HS-27A (cell line): ENCODE data around the gene BBX.
A peak's percentile ranks its signal among the peaks of the same experiment; 100 is the strongest.
"Not testable (repeated sequence)": the region's sequence is repeated elsewhere in the genome, so short reads cannot be mapped to it uniquely, and the experiment has no call there.

Experiments
- DNase-seq: peaks from one replicate; pipeline ENCODE4 v3.0.0-alpha.2; 2012; ENCODE audit warnings: low read depth, missing footprints

The BBX gene

DNA sequence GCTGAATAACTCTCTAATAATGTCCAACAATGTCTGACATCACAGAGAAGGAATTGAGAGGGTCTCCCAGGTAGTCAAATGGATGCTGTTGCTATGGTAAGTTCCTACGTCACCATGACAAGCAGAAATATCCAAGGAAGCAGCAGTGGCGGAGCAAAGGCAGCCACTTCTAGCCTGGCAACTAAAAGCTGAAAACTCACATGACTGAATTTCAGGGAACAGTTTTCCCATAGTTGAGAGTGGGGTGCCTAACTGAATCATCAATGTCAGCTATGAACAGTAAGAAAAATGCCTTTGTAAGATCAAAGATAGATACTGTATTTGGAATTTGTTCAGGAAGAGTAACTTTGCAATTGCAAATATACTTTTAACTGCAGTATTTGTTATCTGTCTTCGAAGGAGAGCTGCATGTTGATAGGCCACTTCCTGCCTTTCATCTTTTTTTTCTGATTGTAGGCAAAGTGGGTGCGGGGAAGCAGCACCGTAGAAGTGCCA, 161.7 kb downstream of the BBX start:
- no peak for DNase-seq

DNA sequence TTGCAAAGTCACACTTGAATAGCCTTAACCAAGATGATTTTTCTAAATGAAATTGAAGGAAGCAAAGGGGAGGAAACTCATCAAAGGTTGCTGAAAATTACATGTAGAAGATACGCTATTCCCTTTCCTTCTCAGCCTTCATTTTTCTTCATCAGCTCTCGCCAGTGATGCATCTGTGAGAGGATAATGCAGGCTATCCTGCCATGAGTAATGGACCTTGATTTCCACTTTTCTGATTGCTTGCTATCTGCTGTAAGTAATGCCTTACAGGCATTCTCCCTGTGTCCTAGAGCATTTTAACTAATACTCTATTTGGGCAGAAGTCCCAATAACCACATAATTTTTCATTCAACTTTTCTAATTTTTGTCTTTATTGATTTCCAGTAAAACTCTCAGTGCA, 162.6 kb downstream of the BBX start:
- DNase-seq: no peak

GRCh38 chr3:107687056-107687581, 164.4 kb downstream of the BBX start:
- no peak for DNase-seq

- DNase-seq: no peak
Observed at GRCh38 chr3:107689355-107689754, 166.6 kb downstream of the BBX start.

GRCh38 chr3:107690522-107691138, 167.9 kb downstream of the BBX start:
- peak; percentile 36 for DNase-seq

- not testable (repeated sequence) for DNase-seq
Observed at GRCh38 chr3:107691984-107692383, 169.2 kb downstream of the BBX start.

GRCh38 chr3:107697348-107697747, 174.6 kb downstream of the BBX start:
- DNase-seq: not testable (repeated sequence)

DNA sequence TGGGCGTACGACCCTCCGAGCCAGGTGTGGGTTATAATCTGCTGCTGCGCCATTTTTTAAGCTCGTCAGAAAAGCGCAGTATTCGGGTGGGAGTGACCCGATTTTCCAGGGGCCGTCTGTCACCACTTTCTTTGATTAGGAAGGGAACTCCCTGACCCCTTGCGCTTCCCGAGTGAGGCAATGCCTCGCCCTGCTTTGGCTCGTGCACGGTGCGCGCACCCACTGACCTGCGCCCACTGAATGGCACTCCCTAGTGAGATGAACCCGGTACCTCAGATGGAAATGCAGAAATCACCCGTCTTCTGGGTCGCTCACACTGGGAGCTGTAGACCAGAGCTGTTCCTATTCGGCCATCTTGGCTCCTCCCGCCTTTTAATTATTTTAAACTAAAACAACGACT, 175.1 kb downstream of the BBX start:
- DNase-seq: not testable (repeated sequence)

DNA sequence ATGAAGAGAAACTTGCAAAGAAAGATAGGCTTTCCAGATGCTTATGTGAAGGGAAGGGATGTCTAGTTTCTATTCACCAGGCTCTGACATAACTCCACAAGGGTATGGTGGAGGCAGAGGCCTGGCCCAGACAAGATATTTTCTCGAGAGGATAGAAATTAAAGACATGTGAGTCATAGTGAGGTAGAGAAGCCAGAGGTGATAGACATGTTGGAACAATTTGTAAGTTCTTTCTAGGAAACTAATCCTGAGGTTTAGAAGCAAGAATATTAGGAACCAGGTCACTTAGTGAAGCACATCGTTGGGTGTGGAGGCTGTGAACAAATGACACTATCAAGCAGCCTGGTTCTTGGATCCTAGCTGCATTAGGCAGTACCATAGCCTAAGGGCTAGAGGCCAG, 176.9 kb downstream of the BBX start:
- no peak for DNase-seq

DNA sequence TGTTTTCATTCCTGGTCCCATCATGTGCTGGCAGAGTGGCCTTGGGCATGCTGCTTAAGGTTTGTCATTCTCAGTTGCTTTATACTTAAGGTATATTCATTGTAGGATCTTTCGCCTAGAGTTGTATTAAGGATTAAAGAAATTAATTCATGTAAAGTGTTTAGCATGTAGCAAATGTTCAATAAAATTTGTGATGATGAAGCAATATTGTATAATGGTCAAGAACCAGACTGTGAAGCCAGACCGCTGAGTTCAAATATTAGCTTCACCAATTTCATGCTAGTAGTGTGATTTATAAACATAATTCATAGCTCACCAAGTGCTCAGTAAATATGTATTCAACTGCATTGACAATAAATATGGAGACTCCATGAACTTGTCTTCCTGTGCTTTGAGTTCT, 178.5 kb downstream of the BBX start:
- no peak for DNase-seq

- no peak for DNase-seq
Observed at GRCh38 chr3:107704477-107704876, 181.7 kb downstream of the BBX start.

DNA sequence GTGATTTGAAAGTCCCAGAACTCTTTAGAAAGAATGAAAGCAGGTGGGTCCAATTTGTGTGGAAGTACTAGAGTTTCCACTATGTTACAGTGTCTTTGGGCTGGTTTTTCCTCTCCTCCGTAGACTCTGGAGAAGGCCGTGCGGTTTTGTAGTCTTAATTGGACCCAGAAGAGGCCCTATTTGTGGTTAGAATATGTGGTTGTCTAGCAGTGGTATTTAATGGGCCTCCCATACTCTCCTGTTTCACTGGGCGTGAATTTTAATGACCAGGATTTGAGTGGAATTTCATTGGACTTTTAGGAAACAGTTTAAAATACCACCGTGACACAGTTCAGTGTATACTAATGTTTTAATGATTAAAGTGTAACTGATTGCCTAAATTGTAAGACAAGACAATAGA, 182.3 kb downstream of the BBX start:
- DNase-seq: no peak

DNA sequence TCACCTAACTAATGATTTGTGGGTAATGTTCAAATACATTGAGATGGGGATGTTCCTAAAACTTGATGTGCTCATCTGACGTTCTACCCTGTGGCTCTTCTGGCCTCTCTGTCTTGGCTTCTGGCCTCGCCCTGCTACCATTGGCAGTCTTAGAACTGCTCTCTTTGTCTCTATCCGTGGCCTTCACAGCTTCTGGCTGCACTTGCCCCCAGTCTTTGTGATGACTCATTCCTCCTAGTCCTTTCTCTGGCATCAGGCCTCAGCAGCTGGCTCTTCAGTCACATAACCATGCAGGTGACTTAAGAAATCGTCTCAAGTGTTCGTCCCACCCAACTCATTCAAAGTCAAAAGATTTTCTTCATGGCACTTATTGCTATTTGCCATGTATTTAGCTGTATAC, 188.1 kb downstream of the BBX start:
- DNase-seq: no peak

DNA sequence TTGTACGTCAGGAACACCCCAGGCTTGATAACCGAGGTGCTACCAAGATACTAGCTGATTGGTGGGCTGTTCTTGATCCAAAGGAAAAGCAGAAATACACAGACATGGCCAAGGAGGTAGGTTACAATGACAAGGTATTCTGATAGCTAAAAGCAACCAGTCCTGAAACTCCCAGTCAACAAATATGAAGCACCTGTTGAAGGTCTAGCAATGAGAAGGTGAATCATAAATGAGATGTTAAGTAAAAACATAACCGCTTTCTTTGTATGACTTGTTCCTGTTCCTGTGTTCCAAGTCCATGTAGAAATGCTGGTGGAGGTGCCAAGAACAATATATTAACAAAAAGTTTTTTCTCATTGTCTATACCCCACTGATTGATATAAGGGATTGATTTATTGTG, 194.0 kb downstream of the BBX start:
- DNase-seq: no peak

DNA sequence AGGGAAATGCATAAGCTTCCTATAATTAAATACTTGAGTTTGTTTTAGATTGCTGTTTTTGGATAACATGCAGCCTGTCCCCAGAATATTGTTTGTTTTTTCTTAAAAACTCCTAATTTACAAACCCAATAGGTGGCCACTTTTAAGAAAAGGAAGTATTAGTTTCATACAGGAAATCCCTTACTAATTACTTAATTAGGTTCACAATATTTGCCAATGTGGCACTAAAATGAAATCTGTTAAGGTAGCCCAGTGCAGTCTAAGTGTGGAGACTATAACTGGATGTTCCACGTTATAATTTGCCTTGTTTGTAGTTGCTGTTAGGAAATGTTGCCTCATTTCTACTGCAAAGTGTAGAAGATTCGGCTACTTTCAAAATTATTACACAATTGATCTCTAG, 195.8 kb downstream of the BBX start:
- DNase-seq: no peak

DNA sequence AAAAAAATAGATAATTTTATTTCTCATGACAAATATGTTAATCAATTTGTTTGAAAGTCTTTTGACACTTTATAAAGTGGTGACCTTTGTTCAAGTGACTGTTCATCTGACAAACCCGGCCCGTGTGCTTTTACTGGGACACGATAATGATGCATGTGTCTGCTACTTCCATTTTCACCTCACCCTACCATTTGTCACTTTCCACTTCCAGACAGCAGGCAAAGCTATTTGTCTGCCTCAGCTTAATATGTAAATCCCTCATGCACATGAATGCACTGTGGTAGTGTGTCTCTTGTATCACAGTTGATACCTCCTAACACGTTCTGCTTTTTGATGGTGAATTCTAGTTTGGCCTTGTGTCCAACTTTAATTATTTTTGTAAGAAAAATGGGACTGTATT, 204.3 kb downstream of the BBX start:
- DNase-seq: no peak

DNA sequence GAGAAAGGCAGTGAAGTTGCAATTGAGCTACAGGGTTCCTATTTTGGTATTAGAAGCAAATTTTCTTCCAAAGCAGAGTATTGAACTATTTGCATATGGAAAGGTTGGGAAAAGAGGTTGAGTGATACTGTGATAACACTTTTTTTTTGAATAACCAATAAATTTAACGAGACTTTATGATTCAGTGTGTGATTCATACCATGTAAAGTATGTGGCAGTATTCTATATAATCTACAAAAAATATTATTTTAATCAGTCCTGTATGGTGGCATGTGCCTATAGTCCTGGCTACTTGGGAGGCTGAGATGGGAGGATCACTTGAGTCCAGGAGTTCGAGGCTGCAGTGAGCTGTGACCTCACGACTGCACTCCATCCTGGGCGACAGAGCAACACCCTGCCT, 206.9 kb downstream of the BBX start:
- DNase-seq: no peak

- DNase-seq: no peak
Observed at GRCh38 chr3:107734317-107734716, 211.6 kb downstream of the BBX start.

DNA sequence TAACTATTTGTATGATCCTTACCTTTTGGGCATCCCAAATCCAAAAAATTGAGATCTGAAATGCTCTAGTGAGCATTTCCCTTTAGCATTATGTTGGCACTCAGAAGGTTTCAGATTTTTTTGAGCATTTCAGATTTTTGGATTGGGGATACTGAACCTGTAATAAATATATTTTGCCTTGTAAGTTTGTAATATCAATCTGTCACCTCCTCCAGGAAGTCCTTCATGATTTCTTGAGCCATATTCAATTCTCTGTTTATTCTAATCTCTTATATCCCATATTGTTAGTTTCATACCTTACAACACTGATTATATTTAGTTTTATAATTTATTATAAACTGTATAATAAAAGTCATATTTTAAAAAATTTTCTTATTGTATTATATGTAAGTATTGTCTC, 215.2 kb downstream of the BBX start:
- DNase-seq: no peak

DNA sequence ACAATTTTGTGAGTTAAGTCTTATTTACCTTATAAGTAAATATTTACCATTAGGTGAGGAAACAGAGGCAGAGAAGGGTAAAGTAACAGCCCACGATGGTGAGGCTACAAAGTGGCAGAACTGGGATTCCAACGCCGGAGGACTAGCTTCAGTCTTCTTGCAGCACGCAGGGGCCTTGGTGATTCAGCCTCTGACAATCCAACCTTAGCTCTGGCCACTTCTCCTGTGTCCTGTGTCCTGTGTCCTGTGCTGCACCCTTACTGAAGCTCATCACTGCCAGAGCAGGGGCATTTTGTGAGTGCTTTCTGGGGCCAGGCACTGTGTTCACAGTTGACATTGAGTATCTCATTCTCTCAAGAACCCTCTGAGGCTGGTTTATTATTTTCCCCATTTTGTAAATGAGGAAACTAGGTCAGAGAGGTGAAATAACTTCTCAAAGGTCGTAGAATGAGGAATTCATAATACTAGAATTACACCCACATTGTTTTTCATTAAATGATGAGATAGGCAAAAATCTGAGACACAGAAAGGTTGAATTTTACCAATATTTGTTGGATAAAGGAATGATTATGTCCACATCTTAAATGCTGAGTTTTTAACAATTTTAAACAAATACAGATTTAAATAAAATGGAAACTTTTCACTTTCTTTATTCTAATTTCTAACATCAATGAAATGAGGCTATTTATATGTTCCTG, 215.9 kb downstream of the BBX start:
- no peak for DNase-seq

DNA sequence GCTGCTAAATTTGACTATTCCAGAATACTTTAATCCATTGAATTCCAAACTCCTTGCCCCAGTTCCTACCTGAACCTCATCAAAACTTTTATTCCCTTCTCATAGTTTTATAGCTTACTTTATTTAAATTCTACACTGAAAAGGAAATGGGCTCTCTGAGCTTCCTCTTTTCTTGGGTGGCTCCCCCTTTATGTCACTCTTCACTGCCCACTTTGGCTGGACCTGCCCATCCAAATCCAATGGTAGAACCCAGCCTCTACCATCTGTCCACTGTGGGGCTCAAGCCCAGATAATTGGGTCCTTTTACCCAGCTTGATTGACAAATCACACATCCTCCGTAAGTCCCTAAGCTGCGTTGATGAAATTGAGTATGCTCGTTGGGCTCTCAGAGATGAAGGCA, 216.5 kb downstream of the BBX start:
- DNase-seq: no peak

DNA sequence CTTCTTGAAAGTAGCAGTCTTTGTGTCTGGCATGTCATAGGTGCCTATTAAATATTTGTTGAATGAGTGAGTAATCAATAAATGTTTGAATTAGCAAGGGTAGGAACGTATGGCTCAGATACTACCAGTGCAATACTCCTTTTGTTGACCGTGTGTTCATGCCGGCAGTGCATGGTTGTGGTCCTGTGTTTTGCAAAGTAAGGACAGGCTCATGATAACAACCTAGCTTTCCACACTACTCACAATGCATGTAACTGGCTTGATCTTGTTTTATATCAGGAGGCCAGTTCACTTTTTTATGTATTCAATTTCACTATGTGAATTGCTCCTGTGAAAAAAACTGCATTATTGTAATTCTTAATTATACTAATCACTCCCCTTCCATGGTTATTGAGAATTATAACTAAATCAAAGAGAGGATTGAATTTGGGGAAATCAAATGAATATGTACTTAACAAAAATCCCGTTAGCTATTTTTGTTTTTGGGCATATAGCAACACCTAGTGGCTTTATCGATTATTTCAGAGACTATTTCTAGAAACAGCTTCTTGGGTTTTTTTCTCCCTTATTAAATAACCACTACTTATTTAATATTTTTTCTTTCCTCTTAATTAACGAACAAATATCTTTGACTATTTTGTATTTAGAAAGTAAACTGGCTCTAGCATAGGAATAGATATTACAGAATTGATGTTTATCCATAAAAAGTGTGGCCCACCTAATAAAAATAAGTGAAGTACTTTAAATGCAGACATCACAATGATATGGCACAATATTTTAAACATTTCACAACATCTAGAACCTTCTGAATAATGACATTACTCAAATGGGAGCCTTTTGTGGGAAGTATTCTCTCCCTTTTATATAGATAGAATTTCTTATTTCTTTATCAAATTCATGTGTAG, 218.5 kb downstream of the BBX start:
- DNase-seq: no peak

DNA sequence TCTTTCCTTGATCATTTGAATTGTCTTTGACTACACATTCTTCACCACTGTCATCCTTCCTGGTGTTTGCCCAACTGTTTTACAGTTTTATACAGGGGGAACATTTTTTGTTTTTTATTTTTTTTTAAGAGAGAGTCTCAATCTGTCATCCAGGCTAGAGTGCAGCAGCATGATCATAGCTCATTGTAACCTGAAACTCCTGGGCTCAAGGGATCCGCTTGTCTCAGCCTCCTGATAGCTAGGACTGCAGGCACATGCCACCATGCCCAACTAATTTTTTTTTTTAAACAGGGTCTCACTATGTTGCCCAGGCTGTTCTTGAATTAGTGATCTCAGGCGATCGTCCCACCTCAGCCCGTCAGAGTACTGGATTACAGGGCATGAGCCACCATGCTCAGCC, 222.6 kb downstream of the BBX start:
- DNase-seq: no peak
